Measurements from ENCODE around the gene CRTC1. TPM values are rescaled to one million over a fixed set of nuclear protein-coding genes. Genes with fewer than 3 reads are reported as not detected.
A peak's percentile ranks its signal among the peaks of the same experiment; 100 is the strongest.

CRTC1 gene
- total RNA-seq, 1 donor from 2014 or later = 0.79 TPM

DNA sequence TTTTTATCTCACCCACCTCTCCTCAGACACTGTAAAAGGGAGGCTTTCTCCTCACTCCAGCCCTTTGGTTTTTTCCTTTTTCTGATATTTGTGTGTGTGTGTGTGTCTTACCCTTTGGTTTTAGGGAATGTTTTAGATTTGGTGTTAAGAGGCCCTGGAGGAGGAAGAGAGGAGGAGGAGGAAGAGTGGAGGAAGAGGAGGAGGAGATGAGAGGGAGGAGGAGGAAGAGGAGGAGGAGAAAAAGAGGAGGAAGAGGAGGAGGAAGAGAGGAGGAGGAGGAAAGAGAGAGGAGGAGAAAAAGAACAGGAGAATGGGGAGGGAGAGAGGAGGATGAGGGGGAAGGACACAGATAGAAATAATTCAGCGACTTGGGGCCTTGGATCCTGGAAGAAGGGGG, 36.1 kb upstream of the CRTC1 start:
- DNase-seq (ENCODE audit: low read depth) (no peak), FAIRE-seq (no peak)
- Histone ChIP-seq H3K4me3 (ENCODE audit: low read depth, low read length) (no peak overlapping the region), H3K36me3 (ENCODE audit: control insufficient read depth, insufficient read depth, low read length) (no peaks in the 10 kb centered on the region), H3K27me3 (ENCODE audit: control insufficient read depth, insufficient read depth, low read length) (no peaks in the 10 kb centered on the region)
- no peak for TF ChIP-seq CTCF (IDR thresholded peaks at IDR 0.05; ENCODE audit: insufficient read depth, low read length, severe bottlenecking)

DNA sequence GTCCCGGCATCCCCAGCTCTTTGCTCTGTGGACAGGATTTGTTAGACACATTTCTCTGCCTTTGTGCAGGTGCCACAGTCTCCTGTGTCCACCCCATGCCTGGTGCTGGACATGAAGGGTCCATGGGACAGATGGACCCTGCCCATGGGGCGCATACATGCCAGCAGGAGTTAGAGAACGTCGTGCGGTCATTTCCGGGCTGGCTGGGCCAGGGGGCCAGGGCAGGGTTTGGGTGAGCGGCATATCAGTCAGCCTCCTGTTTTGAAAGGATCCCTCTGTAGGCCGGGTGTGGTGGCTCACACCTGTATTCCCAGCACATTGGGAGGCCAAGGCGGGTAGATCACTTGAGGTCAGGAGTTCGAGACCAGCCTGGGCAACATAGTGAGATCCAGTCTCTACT, 35.7 kb upstream of the CRTC1 start:
- Histone ChIP-seq H3K36me3 (ENCODE audit: control insufficient read depth, insufficient read depth, low read length) (no peaks in the 10 kb centered on the region), H3K27me3 (ENCODE audit: control insufficient read depth, insufficient read depth, low read length) (no peaks in the 10 kb centered on the region), H3K4me3 (ENCODE audit: low read depth, low read length) (no peak overlapping the region)
- no peak for TF ChIP-seq CTCF (IDR thresholded peaks at IDR 0.05; ENCODE audit: insufficient read depth, low read length, severe bottlenecking)
- DNase-seq (ENCODE audit: low read depth) (no peak), FAIRE-seq (no peak)

DNA sequence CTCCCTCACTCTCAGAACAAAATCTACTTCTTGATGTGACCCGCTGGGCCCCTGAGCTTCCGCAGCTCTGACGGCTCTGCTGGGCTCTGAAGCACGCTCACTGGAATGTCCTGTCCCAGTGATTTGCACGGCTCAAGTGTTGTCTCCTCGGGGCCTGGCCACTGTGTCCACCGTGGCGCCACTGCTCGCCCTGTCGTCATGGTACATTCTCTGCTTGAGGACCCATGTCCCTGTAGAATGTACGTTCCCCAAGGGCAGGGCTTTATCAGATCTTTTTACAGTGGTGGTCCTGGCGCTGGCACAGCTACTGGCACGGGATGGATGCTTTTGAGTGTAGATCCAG, 34.5 kb upstream of the CRTC1 start:
- no peak overlapping the region for H3K4me3 ChIP-seq (ENCODE audit: low read depth, low read length)
- H3K27me3 ChIP-seq (ENCODE audit: control insufficient read depth, insufficient read depth, low read length) = no peaks in the 10 kb centered on the region
- no peaks in the 10 kb centered on the region for H3K36me3 ChIP-seq (ENCODE audit: control insufficient read depth, insufficient read depth, low read length)
- FAIRE-seq (no peak), DNase-seq (ENCODE audit: low read depth) (no peak)
- no peak for TF ChIP-seq CTCF (IDR thresholded peaks at IDR 0.05; ENCODE audit: insufficient read depth, low read length, severe bottlenecking)

DNA sequence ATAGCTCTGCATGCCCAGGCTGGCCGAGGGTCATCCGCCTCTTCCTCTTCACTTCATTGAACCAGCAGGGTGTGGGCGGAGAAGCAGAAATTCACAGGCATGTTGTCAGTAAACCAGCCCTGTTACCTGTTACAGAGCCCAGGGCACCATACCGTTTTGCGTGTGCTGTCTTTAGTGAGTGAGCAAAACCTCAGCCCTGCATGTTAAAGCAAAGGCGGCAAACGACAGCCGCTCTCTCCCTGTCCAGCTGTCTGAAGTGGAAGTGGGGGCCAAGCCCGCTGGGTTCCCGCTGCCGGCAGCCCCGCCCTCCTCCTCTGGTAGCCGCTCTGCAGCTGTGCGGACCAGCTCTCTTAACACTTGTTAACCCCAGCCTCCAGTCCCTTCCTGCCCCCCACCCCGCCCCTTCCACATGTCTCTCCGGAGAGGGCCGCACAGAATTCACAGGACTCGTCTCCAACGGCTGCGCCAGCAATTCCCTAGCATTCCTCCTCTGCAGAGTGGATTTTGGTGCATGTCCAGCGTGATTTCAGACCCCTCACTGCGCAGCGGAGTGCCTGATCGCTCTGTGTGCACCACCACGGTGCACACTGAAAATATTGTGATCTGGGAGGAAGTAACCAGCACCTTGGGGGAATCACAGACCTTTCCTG, 34.0 kb upstream of the CRTC1 start:
- Histone ChIP-seq H3K27me3 (ENCODE audit: control insufficient read depth, insufficient read depth, low read length) (no peaks in the 10 kb centered on the region), H3K36me3 (ENCODE audit: control insufficient read depth, insufficient read depth, low read length) (no peaks in the 10 kb centered on the region), H3K4me3 (ENCODE audit: low read depth, low read length) (no peak overlapping the region)
- DNase-seq (ENCODE audit: low read depth) (peak; percentile 77), FAIRE-seq (peak; percentile 28)
- no peak for TF ChIP-seq CTCF (IDR thresholded peaks at IDR 0.05; ENCODE audit: insufficient read depth, low read length, severe bottlenecking)

DNA sequence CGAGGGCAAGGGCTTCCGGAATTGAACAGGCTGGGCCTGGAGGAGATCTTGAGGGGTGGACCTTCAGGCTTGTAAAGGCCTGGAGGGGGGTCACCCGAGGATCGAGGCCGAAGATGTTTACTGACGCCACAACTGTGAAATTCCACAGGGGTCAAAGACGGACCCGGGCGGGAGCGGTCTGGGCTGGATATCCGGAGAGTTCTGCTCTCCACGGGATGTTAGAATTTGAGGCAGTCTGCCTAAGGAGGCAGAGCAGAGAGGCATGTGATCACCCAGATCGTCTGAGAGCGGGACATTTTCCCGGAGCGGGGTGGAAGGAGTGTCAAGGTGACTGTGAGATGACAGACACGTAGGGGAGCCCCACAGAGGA, 33.5 kb upstream of the CRTC1 start:
- no peak for TF ChIP-seq CTCF (IDR thresholded peaks at IDR 0.05; ENCODE audit: insufficient read depth, low read length, severe bottlenecking)
- Histone ChIP-seq H3K36me3 (ENCODE audit: control insufficient read depth, insufficient read depth, low read length) (no peaks in the 10 kb centered on the region), H3K4me3 (ENCODE audit: low read depth, low read length) (no peak overlapping the region), H3K27me3 (ENCODE audit: control insufficient read depth, insufficient read depth, low read length) (no peaks in the 10 kb centered on the region)
- no peak for DNase-seq (ENCODE audit: low read depth)
- no peak for FAIRE-seq

DNA sequence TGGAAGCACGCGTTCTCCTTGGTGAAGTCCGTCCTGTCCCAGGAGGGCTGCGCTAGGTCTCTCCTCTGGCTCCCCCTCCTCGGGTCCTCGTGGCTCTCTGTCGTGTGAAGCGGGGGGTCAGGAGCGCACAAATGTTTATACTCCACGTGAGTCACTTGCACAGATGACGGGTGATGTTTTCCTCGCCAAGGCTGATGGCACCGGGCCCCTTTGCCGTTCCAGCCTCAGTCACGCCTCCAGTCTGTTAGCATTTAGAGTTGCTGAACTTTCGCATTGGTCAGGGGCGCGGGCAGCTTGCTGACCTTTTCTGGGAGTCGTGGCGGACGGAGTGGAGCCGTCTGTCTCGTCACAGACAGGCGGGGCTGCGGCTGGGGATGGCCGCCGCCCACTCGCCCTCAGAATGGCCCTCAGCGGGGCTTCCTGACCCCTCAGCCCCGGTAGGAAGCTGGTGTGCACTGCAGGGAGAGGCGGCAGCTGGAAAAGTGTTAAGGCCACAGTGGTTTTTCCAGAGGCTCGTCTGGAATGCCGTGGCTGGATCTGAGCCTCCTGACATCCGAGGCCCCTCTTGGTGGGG, 32.9 kb upstream of the CRTC1 start:
- DNase-seq (ENCODE audit: low read depth) = no peak
- no peak for FAIRE-seq
- Histone ChIP-seq H3K27me3 (ENCODE audit: control insufficient read depth, insufficient read depth, low read length) (no peaks in the 10 kb centered on the region), H3K36me3 (ENCODE audit: control insufficient read depth, insufficient read depth, low read length) (no peaks in the 10 kb centered on the region), H3K4me3 (ENCODE audit: low read depth, low read length) (no peak overlapping the region)
- TF ChIP-seq CTCF (IDR thresholded peaks at IDR 0.05; ENCODE audit: insufficient read depth, low read length, severe bottlenecking) = no peak
